OCI-LY1 (cell line): ENCODE results near the gene LRRFIP1.

Source experiments
- CTCF ChIP-seq: fragments of 200-600 bp; sonication (generic), shearing (Covaris generic); IDR thresholded peaks from 2 replicates; pipeline ENCODE4 v1.5.1; 2017; ENCODE audit warnings: mild to moderate bottlenecking, antibody characterized with exemption, low read length, moderate library complexity, mixed read lengths
- EZH2 ChIP-seq: fragments of 200-600 bp; sonication (generic), shearing (Covaris generic); IDR thresholded peaks from 2 replicates; pipeline ENCODE4 v1.8.0; 2017; ENCODE audit warnings: borderline replicate concordance, mixed run types, mild to moderate bottlenecking, antibody characterized with exemption, low read length, moderate library complexity, mixed read lengths

- TF ChIP-seq CTCF (no peak), EZH2 (no peak)
Observed at GRCh38 chr2:237657063-237657462, 29.7 kb downstream of the LRRFIP1 start.
